ENCODE results near the gene LRPAP1. TPM values are rescaled to one million over a fixed set of nuclear protein-coding genes. Genes with fewer than 3 reads are reported as not detected.

LRPAP1 gene
- total RNA-seq, 1 donor from 2014 or later: 68.5 TPM

- no peak overlapping the region for H3K4me3 Mint-ChIP-seq (ENCODE audit: unreplicated experiment)
- H3K36me3 Mint-ChIP-seq (ENCODE audit: unreplicated experiment): no peaks in the 10 kb centered on the region
- peaks cover 5% of the 10 kb centered on the region for H3K27me3 Mint-ChIP-seq (ENCODE audit: unreplicated experiment)
- TF ChIP-seq CTCF (IDR thresholded peaks at IDR 0.05; ENCODE audit: partially characterized antibody, unreplicated experiment): no peak
- peak; percentile 6 for DNase-seq
- H3K4me1 Mint-ChIP-seq (ENCODE audit: low read depth, unreplicated experiment): peaks cover 4% of the 10 kb centered on the region
- H3K9me3 Mint-ChIP-seq (ENCODE audit: unreplicated experiment): peaks cover 2% of the 10 kb centered on the region
- H3K27ac Mint-ChIP-seq (ENCODE audit: unreplicated experiment): no peak overlapping the region
Observed at GRCh38 chr4:3479358-3480101, 52.7 kb downstream of the LRPAP1 start.

GRCh38 chr4:3478446-3479357 lies 53.5 kb downstream of the LRPAP1 start:
- H3K9me3 Mint-ChIP-seq (ENCODE audit: unreplicated experiment): peaks cover 2% of the 10 kb centered on the region
- H3K4me1 Mint-ChIP-seq (ENCODE audit: low read depth, unreplicated experiment): peaks cover 4% of the 10 kb centered on the region
- DNase-seq: peak; percentile 18
- no peak overlapping the region for H3K27ac Mint-ChIP-seq (ENCODE audit: unreplicated experiment)
- TF ChIP-seq CTCF (IDR thresholded peaks at IDR 0.05; ENCODE audit: partially characterized antibody, unreplicated experiment): no peak
- no peaks in the 10 kb centered on the region for H3K36me3 Mint-ChIP-seq (ENCODE audit: unreplicated experiment)
- H3K27me3 Mint-ChIP-seq (ENCODE audit: unreplicated experiment): peaks cover 5% of the 10 kb centered on the region
- H3K4me3 Mint-ChIP-seq (ENCODE audit: unreplicated experiment): no peak overlapping the region

- Mint-ChIP-seq H3K36me3 (ENCODE audit: unreplicated experiment) (no peaks in the 10 kb centered on the region), H3K4me1 (ENCODE audit: low read depth, unreplicated experiment) (peaks cover 4% of the 10 kb centered on the region), H3K27me3 (ENCODE audit: unreplicated experiment) (peaks cover 5% of the 10 kb centered on the region), H3K4me3 (ENCODE audit: unreplicated experiment) (no peak overlapping the region), H3K27ac (ENCODE audit: unreplicated experiment) (no peak overlapping the region), H3K9me3 (ENCODE audit: unreplicated experiment) (peaks cover 2% of the 10 kb centered on the region)
- TF ChIP-seq CTCF (IDR thresholded peaks at IDR 0.05; ENCODE audit: partially characterized antibody, unreplicated experiment): no peak
- DNase-seq: peak; percentile 23
Observed at GRCh38 chr4:3477750-3478430, 54.3 kb downstream of the LRPAP1 start.

GRCh38 chr4:3476936-3477749 lies 55.1 kb downstream of the LRPAP1 start:
- peaks cover 5% of the 10 kb centered on the region for H3K27me3 Mint-ChIP-seq (ENCODE audit: unreplicated experiment)
- no peak overlapping the region for H3K4me3 Mint-ChIP-seq (ENCODE audit: unreplicated experiment)
- H3K4me1 Mint-ChIP-seq (ENCODE audit: low read depth, unreplicated experiment): peaks cover 4% of the 10 kb centered on the region
- no peak overlapping the region for H3K27ac Mint-ChIP-seq (ENCODE audit: unreplicated experiment)
- DNase-seq: peak; percentile 13
- H3K36me3 Mint-ChIP-seq (ENCODE audit: unreplicated experiment): no peaks in the 10 kb centered on the region
- H3K9me3 Mint-ChIP-seq (ENCODE audit: unreplicated experiment): no peaks in the 10 kb centered on the region
- TF ChIP-seq CTCF (IDR thresholded peaks at IDR 0.05; ENCODE audit: partially characterized antibody, unreplicated experiment): no peak

All from glutamatergic neuron (in vitro differentiated cells).